OCI-LY7 (cell line): Measurements from ENCODE around the gene MYO9A.

Source experiments
- EZH2phosphoT487 ChIP-seq: fragments of 200-600 bp; sonication (generic); IDR thresholded peaks from 2 replicates; pipeline ENCODE4 v1.6.1; 2018; ENCODE audit warnings: low read depth, borderline replicate concordance, mild to moderate bottlenecking, mixed run types, antibody characterized with exemption, low read length, moderate library complexity, mixed read lengths
- TF ChIP-seq, protein P1 (sequence below): fragments of 200-600 bp; sonication (generic); conservative IDR thresholded peaks from 2 replicates; pipeline ENCODE4 v1.5.1; 2014; ENCODE audit warnings: mild to moderate bottlenecking, antibody characterized with exemption, low read length, moderate library complexity, mixed read lengths

DNA sequence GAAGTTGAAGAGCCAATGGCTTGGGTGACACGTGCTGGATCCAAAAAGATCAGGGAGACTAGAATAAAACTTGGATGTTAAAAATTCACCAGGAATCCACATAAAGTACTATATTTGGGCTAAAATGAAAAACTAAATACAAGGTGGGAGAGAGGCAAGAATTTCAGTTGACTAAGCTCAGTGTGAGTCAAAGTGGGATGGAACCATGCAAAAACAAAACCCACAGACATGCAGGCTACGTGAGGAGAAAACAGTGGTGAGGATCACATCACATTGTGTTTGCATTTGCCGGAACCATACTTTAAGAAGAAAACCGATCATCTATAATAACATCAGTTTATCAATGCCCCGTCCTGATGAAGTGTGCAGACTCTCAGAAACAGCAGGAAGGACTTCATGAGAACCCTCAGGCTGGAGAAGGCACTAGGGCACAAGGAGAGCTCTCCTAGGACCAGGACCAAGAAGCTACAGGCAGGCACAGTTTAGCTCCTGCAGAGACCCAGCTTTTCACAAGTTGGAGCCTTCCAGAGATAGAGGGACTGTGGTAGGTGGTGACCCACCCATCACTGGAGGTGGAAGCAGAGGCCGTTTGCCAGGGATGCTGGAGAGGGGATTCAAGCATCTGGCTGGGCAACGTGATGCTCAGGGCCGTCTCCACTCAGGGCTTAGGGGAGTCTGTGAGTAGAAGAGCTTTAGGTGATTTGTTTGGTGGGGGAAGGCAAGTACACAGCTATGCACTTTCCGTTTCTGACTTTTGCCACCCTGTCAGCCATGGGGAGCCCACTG, 336.6 kb downstream of the MYO9A start:
- TF ChIP-seq, protein P1, sequence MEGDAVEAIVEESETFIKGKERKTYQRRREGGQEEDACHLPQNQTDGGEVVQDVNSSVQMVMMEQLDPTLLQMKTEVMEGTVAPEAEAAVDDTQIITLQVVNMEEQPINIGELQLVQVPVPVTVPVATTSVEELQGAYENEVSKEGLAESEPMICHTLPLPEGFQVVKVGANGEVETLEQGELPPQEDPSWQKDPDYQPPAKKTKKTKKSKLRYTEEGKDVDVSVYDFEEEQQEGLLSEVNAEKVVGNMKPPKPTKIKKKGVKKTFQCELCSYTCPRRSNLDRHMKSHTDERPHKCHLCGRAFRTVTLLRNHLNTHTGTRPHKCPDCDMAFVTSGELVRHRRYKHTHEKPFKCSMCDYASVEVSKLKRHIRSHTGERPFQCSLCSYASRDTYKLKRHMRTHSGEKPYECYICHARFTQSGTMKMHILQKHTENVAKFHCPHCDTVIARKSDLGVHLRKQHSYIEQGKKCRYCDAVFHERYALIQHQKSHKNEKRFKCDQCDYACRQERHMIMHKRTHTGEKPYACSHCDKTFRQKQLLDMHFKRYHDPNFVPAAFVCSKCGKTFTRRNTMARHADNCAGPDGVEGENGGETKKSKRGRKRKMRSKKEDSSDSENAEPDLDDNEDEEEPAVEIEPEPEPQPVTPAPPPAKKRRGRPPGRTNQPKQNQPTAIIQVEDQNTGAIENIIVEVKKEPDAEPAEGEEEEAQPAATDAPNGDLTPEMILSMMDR, result no peak
- no peak for TF ChIP-seq EZH2phosphoT487
